HG02884 (cell line): ENCODE results near the gene CELF6.

Experiments used
- ATAC-seq: cut with Tn5 transposase; IDR thresholded peaks from one replicate; pipeline ENCODE4 v1.9.1; 2021; ENCODE audit warnings: mild to moderate bottlenecking, moderate library complexity; ENCODE audit not compliant: unreplicated experiment

Gene CELF6

DNA sequence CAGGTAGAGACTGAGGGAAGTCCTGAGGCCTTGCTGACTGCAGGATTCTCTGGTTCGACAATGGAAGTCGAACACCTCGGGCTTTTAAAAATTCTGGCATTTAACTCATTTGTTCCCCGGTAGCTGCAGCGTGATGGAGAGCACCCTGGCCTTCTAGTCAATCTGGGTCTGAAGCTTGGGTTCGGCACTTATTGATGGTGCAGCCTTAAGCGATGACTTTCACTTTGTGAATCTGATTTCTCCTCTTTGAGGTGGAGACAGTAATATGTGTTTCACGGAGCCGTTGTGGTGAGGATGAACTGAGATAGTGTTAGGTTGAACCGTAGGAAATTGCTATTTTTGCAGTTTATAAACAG lies 47.0 kb downstream of the CELF6 start:
- ATAC-seq = no peak

DNA sequence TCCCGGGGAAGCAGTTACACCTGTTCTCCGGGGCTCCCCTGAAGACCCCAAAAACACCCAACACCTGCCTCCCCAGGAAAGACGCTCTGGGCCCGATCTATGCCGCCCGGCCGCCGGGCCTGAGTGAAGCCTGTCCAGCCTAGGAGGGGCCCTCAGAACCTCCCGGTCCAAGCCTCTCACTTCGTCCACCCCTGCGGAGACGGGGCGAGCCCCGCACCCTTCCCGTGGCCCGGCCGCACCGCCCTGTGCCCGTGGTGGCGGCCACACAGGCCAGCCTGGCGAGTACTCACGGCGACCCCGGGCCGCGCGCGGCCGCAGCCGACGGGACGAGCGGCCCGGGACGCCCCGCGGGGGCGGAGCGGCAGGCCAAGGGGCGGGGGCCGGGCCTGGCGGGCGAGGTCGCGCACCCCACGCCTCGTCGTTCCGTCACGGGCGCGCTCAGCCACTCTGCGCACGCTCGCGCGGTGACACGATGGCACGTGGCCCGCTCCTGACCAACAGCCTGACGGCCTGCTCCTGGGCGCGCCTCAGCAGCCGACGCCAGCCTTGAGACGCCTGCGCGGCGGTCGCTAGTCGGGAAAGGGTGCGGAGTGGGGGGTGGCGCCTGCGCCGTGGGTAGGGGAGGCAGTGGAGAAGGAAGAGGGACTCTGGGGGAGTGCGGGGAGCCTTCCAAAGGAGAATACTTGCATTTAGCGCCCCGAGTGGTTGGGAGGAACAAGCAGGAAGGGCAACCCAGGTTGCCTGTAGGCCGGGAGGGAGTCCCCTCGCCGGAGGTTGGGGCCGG lies 47.6 kb downstream of the CELF6 start, which contains the start of gene PARP6:
Gene PARP6 (minus strand): TSS at position 342 of the 784 bp plus-strand sequence. CDS start 5,077 bp downstream, outside the sequence.
- peak; percentile 94 for ATAC-seq

DNA sequence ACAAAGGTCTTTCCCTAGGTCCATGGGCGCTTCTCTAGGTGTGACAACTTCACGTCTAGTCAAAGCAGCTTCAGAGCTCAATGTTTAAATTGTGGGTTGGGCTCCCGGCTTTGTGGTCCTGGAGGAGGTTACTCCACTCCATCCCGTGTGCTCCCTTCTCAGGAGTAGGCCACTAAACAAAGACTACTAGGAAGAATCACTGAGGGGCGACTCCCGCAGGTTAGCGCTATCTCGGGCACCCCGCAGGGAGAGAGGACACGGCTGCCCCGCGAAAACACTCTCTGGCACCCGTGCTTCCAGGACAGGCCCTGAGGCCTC lies 48.1 kb downstream of the CELF6 start:
- peak; percentile 16 for ATAC-seq

DNA sequence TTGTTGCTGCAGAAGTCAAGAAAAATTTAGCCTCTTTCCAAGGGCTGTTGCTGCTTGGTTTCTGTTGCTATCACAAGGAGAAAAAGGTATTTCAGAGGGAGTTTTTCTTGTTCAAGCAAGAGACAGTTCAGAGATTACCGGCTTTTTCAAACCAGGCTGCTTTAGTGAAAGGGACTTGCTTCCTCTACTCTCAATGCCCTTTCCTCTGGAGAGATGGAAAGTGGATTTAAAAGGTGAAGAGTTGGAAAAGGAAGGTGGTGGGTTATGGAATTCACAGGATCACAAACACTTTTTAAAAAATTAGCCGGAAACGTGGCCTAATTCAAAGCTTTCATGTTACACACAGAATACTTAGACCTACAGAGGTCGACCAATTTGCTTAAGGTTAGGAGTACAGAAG lies 48.7 kb downstream of the CELF6 start:
- no peak for ATAC-seq

DNA sequence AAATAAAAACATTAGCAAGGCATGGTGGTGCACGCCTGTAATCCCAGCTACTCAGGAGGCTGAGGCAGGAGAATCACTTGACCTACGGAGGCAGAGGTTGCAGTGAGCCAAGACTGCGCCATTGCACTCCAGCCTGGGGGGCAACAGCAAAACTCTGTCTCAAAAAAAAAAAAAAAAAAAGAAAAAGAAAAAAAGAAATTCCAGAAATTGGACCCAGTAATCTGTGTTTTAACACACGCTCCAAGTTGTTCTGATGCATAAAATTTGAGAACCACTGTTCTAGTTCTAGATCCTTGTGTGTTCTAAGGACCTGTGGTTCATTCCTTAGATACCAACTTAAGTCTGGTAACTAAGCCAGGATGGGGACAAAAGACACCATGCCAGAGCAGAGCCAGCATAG lies 50.2 kb downstream of the CELF6 start:
- no peak for ATAC-seq

DNA sequence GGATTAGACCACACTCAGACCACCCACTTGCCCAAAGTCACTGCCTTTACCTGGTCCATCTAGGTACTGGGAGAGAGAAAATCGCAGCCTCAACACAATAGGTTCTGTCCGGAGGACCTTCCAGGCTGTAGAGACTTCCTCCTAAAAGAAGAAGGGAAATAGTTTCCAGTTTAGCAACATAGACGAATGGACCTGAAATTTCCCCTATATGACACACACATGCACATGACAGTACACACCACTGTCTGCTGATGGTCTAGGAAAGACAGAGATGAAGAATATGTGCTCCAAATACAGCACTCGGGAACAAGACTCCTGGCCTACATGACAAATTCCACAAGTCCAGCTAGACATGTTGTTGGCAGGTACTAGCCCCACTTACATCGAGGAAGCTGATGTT lies 54.9 kb downstream of the CELF6 start:
- ATAC-seq = no peak

DNA sequence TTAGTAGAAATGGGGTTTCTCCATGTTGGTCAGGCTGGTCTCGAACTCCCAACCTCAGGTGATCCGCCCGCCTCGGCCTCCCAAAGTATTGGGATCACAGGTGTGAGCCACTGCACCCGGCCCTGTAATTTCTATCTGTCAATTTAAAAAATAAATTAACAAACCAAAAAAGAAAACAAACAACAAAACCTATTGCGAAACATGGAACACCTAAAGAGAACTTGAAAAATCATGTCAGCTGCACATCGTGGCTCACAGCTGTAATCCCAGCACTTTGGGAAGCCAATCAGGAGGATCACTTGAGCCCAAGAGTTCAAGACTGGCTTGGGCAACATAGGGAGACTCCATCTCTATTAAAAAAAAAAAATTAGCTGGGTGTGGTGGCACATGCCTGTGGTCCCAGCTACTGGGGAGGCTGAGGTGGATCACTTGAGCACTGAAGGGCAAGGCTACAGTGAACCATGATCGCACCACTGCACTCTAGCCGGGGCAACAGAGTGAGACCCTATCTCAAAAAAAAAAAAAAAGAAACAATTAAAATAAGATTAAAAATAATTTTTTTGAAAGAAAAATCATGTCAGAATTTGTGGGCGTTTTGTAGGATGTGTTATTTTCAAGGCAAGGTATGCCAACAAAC lies 67.2 kb downstream of the CELF6 start:
- no peak for ATAC-seq

DNA sequence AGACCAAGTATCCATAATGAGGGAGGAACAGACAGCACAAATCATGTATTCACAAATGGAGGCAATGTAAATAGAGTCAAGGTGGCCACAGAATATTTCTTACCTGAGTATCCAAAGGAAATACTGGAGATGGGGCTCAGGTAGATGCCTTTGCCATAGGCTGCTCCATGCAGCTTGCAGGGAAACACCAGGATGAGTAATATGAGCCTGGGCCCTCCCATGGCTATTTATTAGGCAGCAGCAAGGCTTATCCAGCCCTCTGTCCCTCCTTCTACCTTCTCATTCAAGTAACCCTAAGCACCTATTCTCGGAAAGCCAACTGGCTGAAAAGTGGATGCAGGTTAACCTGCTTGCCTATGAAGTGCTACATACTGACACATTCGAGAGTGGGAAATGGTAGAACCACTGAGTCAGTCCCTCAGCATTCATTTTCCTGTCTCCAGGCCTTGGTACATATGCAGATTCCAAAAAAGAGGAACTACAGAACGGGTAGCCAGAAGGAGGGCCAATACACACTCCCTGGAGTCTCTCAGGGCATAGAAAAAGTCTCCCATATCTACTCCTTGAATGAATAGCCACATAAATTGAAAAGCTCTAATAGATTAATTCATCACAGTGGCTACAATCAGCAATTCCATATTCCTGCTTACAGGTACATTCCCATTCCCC lies 70.7 kb downstream of the CELF6 start:
- no peak for ATAC-seq

DNA sequence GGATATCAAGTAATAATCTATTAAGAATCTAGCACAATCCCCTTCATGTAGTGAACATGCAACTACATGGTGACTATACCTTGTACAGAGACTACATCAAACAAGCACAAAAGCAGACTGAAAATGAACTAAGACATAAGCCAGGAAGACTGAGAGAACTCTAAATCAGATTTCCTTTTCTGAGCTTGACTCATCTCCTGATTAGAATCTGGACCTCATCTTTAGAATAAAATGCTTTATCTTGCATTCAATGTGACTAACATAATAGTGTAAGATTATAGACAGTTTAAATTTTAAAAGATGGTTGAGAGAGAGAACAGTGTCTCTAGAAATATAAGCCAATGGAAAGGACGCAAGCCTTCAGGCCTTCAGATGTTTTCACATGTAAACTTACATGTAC lies 71.4 kb downstream of the CELF6 start:
- no peak for ATAC-seq

DNA sequence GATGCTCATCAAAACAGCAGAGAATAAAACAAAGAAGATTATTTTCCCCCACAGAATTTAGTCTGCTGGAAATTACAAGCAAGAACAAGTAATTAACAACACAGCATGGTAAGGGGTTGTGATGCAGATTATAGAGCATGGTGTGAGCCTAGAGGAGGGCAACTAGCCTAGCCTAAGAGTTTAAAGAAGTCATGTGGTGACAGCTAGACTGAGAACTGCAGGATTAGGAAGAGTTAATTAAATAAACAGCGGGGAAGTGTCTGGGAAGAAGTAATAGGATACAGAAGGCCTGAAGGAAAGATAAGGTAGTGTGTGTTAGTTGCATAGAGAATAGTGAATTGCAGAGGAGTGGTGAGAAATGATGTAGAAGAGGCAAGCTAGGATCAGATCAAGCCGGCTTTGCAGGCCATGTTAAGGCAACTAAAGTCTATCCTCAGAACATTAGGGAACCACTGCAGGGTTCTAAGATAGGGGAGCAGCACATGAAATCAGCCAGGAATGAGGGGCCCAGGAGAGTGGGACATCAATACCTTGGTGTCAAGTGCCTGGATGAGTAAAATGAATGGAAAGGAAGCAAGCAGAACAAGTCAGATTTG lies 77.1 kb downstream of the CELF6 start:
- no peak for ATAC-seq

DNA sequence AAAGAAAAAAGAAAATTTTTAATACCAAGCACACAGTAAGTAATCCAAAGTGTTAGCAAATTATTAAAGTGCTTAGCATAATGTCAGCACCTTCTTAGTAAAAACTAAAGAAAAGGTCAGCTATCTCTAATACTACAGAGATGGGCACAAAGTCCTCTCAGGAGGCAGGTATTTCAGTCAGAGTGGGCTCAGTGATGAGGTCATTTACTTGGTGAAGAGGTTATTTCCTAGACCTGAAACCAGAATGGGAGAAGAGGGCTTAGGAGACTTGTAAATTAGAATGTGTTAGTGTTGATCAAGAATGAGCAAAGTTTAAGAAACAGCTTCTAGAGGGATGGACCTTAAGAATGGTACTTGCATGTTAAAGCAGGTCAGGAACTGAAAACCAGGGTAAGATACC lies 80.3 kb downstream of the CELF6 start:
- no peak for ATAC-seq

DNA sequence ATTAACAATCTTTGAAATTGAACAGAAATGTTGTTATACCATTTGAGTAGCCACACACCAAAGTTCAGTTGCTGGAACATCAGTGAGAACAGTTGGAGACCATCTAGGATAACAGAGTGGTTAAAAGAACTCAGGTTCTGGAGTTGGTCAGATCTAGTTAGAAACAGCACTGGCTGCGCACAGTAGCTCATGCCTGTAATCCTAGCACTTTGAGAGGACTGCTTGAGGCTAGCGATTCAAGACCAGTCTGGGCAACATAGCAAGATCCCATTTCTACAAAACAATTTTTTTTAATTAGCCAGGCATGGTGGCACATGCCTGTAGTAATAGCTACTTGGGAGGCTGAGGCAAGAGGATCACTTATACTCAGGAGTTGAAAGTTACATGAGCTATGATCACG lies 81.4 kb downstream of the CELF6 start:
- no peak for ATAC-seq

DNA sequence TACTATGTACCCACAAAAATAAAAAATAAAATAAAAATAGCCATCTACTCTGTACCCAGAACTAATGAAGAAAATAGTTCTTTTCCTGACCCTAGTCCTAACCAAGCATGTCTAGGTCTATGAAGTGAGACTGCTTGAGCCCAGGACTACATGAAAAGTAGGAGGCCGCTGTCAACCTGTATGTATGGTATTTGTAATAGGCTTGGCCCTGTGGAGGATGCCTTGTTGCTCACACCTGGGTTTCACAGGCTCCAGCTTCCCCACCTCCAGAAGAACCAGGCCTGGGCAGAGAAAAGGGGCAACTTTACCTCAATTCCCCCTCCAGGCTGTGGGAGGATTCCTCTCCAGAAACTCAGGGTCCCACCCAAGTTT lies 82.1 kb downstream of the CELF6 start:
- no peak for ATAC-seq

DNA sequence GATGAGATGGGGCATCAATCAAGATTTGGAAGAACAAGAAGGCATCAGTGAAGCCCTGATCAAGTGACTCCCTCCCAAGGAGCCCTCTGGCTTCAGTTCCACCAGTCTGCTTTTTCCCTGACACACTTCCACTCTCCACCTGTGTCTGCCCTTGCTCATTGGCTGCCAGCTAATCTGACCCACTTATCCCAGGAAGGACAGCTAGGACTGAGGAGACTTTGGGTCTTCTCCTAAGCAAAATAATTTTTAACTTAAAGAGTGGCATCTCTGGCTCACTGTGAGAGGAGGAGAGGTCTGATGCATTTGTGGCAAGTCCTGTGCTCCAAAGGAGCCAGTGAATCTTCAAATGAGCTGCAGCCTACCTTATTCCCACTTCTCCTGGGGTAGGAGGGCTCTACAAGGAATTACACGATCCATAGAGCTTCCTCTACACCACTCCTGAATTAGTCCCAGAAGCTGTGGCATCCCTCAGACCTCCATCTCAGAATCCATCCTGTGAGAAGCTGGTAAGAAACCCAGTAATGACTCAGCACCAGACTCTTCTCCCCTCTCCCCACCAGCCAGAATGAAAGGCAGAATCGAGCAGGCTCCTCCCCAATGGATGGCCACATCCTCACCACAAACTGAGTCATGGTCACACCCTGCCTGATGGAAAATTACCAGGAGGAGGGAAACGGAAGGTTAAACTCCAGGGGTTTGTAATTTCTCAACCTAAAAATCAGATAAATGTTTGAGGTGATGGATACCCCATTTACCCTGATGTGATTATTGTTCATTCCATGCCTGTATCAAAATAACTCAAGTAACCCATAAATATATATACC lies 82.7 kb downstream of the CELF6 start:
- peak; percentile 72 for ATAC-seq

DNA sequence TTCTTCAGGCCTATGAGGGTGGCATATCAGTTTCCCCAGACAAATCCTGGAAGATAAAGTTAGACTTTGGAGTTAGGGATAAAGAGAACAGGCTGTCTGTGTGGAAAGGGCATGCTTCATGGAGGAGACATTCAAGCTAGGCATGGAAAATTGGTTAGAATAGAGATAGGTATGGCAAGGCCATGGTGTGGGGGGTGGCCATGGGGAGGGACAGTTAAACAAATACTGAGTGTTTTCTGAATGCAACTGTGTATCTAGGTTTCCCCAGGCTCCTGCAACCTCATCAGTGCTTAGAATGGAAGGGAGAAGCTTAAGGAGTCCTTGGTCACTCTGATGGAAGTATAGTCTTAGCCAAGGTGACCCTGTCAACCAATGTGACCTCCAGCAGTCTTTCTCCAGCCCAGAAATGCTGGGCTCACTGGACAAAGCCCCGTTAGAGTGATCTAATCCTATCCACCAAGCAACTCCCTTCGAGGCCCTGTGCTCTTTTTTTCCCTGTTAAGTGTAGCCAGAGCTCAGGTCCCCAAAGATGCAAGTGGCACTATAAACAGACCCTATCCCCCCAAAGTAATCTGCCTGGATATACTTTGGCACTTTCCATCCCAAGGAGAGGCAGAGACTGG lies 83.5 kb downstream of the CELF6 start:
- no peak for ATAC-seq

DNA sequence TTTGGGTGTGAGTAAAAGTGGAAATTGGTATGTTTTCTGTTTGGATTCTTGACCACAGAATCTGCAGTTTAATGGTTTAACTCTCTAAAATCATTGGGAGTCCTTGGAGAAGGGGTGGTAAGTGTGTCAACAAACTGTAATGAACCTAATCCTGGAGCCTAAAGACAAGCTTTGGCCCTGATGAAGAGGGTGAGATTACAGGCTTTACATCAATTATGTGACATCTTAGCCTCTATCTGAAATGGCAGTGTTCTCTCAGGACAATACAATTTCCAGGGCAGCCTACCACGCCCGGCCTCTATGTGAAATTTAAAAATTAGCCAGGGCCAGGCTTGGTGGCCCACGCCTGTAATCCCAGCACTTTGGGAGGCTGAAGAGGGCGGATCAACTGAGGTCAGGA lies 84.7 kb downstream of the CELF6 start:
- ATAC-seq = no peak
